Measurements from ENCODE around the gene CYP3A5. TPM values are rescaled to one million over a fixed set of nuclear protein-coding genes. Genes with fewer than 3 reads are reported as not detected.

CYP3A5 gene
- total RNA-seq, 1 experiment from 2014 or later: not detected

DNA sequence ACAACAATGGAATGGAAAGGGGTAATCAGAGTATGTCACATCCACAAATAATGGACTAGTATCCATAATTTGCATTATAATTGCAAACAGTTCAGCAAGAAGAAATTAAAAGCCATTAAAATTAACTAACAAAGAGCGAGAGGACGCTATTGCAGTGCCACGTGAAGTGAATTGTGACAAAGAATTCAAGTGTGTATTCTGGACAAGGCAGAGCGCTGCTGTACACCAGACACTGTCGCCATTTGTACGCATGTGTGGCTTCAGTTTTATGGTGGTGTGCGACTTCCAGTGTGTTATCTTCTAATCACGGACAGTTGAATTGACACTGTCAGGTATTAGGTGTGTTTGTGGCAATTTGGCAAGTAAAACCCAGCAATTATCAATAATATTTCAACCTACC, 11.3 kb downstream of the CYP3A5 start:
- H3K18ac ChIP-seq (ENCODE audit: insufficient read length, low read depth, low read length): no peak overlapping the region
- H2AK5ac ChIP-seq (ENCODE audit: insufficient read length, low read length): no peak overlapping the region
- H3K27ac ChIP-seq (ENCODE audit: insufficient read length, low read depth, low read length): no peak overlapping the region
- Mint-ChIP-seq H3K4me1 (no peaks in the 10 kb centered on the region), H3K36me3 (ENCODE audit: insufficient read depth in 1 of 3, low read depth in 3 of 3) (no peaks in the 10 kb centered on the region), H3K9me3 (no peaks in the 10 kb centered on the region), H3K27ac (no peak overlapping the region), H3K27me3 (ENCODE audit: low read depth) (no peaks in the 10 kb centered on the region), H3K4me3 (no peak overlapping the region)
- no peaks in the 10 kb centered on the region for H3K79me2 ChIP-seq (ENCODE audit: insufficient read depth, low read length)
- H3K79me1 ChIP-seq (ENCODE audit: insufficient read depth, low read depth, low read length, poor library complexity, severe bottlenecking): no peaks in the 10 kb centered on the region
- H2BK15ac ChIP-seq (ENCODE audit: low read depth, low read length): 0 out of 2 replicates have a peak overlapping the region, but pooled peaks have one; percentile 89
- H3K23me2 ChIP-seq (ENCODE audit: insufficient read length, low read depth, low read length, poor library complexity, severe bottlenecking): no peaks in the 10 kb centered on the region
- H4K20me1 ChIP-seq (ENCODE audit: control insufficient read depth, insufficient read depth, insufficient read length): no peaks in the 10 kb centered on the region
- H4K5ac ChIP-seq (ENCODE audit: insufficient read length, low read depth, low read length): no peak overlapping the region
- no peak overlapping the region for H3K56ac ChIP-seq (ENCODE audit: insufficient read length, low read depth, low read length)
- no CpG with 5 or more reads among the region's 8 CpGs for WGBS (ENCODE audit: extremely low coverage, insufficient read length, low lambda C conversion rate)
- no peak overlapping the region for H4K91ac ChIP-seq (ENCODE audit: insufficient read length, low read depth, low read length)
- H3K27me3 ChIP-seq (ENCODE audit: insufficient read depth, low read length): no peaks in the 10 kb centered on the region
- H2BK12ac ChIP-seq (ENCODE audit: insufficient read length, low read depth, low read length): no peak overlapping the region
- no peak overlapping the region for H3K4ac ChIP-seq (ENCODE audit: low read depth, low read length)
- TF ChIP-seq, protein P1, sequence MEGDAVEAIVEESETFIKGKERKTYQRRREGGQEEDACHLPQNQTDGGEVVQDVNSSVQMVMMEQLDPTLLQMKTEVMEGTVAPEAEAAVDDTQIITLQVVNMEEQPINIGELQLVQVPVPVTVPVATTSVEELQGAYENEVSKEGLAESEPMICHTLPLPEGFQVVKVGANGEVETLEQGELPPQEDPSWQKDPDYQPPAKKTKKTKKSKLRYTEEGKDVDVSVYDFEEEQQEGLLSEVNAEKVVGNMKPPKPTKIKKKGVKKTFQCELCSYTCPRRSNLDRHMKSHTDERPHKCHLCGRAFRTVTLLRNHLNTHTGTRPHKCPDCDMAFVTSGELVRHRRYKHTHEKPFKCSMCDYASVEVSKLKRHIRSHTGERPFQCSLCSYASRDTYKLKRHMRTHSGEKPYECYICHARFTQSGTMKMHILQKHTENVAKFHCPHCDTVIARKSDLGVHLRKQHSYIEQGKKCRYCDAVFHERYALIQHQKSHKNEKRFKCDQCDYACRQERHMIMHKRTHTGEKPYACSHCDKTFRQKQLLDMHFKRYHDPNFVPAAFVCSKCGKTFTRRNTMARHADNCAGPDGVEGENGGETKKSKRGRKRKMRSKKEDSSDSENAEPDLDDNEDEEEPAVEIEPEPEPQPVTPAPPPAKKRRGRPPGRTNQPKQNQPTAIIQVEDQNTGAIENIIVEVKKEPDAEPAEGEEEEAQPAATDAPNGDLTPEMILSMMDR (conservative IDR thresholded peaks at IDR 0.05): no peak
- no peak overlapping the region for H3K14ac ChIP-seq (ENCODE audit: insufficient read depth, low read length)
- H3K4me2 ChIP-seq (ENCODE audit: insufficient read depth, insufficient read length, low read length): no peak overlapping the region
- no peak overlapping the region for H3K23ac ChIP-seq (ENCODE audit: insufficient read length, low read depth, low read length)
- no peak for DNase-seq
- H3K4me1 ChIP-seq (ENCODE audit: insufficient read depth, low read length): no peaks in the 10 kb centered on the region
- H3K9ac ChIP-seq (ENCODE audit: extremely low read depth, insufficient read length, low read length): no peak overlapping the region
- H2BK120ac ChIP-seq (ENCODE audit: low read depth, low read length, poor library complexity, severe bottlenecking): no peak overlapping the region
- H3T11ph ChIP-seq (ENCODE audit: low read length): no peak overlapping the region
- no peak overlapping the region for H2BK20ac ChIP-seq (ENCODE audit: low read depth, low read length, poor library complexity, severe bottlenecking)
- H3K9me3 ChIP-seq (ENCODE audit: control insufficient read depth, low read depth, low read length): no peaks in the 10 kb centered on the region
- H4K8ac ChIP-seq (replicated peaks; ENCODE audit: insufficient read length, low read depth, low read length): no peak overlapping the region
- H2AFZ ChIP-seq (ENCODE audit: low read length): no peak overlapping the region
- H2BK5ac ChIP-seq (ENCODE audit: insufficient read length, low read length): no peak overlapping the region
